CD14-positive monocyte (primary cell): ENCODE results near the gene SETBP1. TPM values are rescaled to one million over a fixed set of nuclear protein-coding genes. Genes with fewer than 3 reads are reported as not detected.

Experiments
- DNase-seq, 3 donors: peaks; one replicate each; pipeline ENCODE4 v3.0.0-alpha.2; 2011 to 2022
- H2AFZ ChIP-seq: 2 replicates; pipeline ENCODE4 v1.6.0; 2012; ENCODE audit warnings: mild to moderate bottlenecking, low read depth, low read length, inconsistent platforms; ENCODE audit not compliant: insufficient read depth, poor library complexity, severe bottlenecking
- H3K27ac ChIP-seq, 2 donors: 1 replicate in 1 of 2; 2 replicates in 1 of 2; pipeline ENCODE4 v1.5.1; 2012 to 2013; ENCODE audit warnings: low read length in 2 of 2, control low read depth in 1 of 2, inconsistent platforms in 1 of 2, low read depth in 1 of 2, mild to moderate bottlenecking in 1 of 2
- H3K27me3 ChIP-seq, 2 donors: one replicate each; pipeline versions ENCODE4 v1.6.0 to v1.6.1; 2011 to 2013; ENCODE audit warnings: low read length in 2 of 2; ENCODE audit not compliant: control insufficient read depth in 2 of 2, insufficient read depth in 2 of 2
- H3K36me3 ChIP-seq, 2 donors: replicated peaks in 1 of 2; 1 replicate in 1 of 2; 2 replicates in 1 of 2; pipeline versions ENCODE4 v1.5.1 to v1.6.1; 2012 to 2013; ENCODE audit warnings: low read length in 2 of 2, control low read depth in 1 of 2, inconsistent platforms in 1 of 2, mild to moderate bottlenecking in 1 of 2; ENCODE audit not compliant: insufficient read depth in 2 of 2, control insufficient read depth in 1 of 2
- H3K4me1 ChIP-seq, 2 donors: 1 replicate in 1 of 2; 2 replicates in 1 of 2; pipeline versions ENCODE4 v1.5.1 to v1.6.1; 2012 to 2013; ENCODE audit warnings: low read length in 2 of 2, control low read depth in 1 of 2, inconsistent platforms in 1 of 2, mild to moderate bottlenecking in 1 of 2, moderate library complexity in 1 of 2; ENCODE audit not compliant: insufficient read depth in 2 of 2, control insufficient read depth in 1 of 2
- H3K4me2 ChIP-seq: replicated peaks from 2 replicates; pipeline ENCODE3; 2012; ENCODE audit warnings: low read length, moderate library complexity, mild to moderate bottlenecking; ENCODE audit not compliant: poor library complexity, severe bottlenecking; ENCODE audit errors: extremely low read depth
- H3K4me3 ChIP-seq, 3 experiments: fragments of 200-600 bp in 1 of 3; sonication (generic) in 1 of 3; replicated peaks in 1 of 3; 1 replicate in 2 of 3; 2 replicates in 1 of 3; pipeline ENCODE4 v1.5.1; 2011 to 2013; ENCODE audit warnings: low read length in 3 of 3, mild to moderate bottlenecking in 3 of 3, control low read depth in 2 of 3, low read depth in 2 of 3, inconsistent platforms in 1 of 3, moderate library complexity in 1 of 3
- H3K79me2 ChIP-seq: 2 replicates; pipeline ENCODE4 v1.6.0; 2012; ENCODE audit warnings: mild to moderate bottlenecking, control low read depth, inconsistent platforms, low read length, moderate library complexity; ENCODE audit not compliant: insufficient read depth
- H3K9ac ChIP-seq: 2 replicates; pipeline ENCODE4 v1.6.0; 2017; ENCODE audit warnings: low read length, mild to moderate bottlenecking; ENCODE audit not compliant: insufficient read depth, poor library complexity, severe bottlenecking
- H3K9me3 ChIP-seq, 2 donors: replicated peaks in 1 of 2; 1 replicate in 1 of 2; 2 replicates in 1 of 2; pipeline versions ENCODE4 v1.5.1 to v1.6.1; 2012 to 2013; ENCODE audit warnings: low read length in 2 of 2, control low read depth in 1 of 2; ENCODE audit not compliant: control insufficient read depth in 1 of 2, insufficient read depth in 1 of 2
- H4K20me1 ChIP-seq: 2 replicates; pipeline ENCODE4 v1.6.0; 2012; ENCODE audit warnings: mild to moderate bottlenecking, low read length, control low read depth, moderate library complexity; ENCODE audit not compliant: insufficient read depth
- H3K27ac Mint-ChIP-seq, 7 donors: one replicate each; pipeline ENCODE4 v1.8.0; 2020; ENCODE audit warnings: mild to moderate bottlenecking in 7 of 7, mixed read lengths in 7 of 7, moderate library complexity in 6 of 7, inconsistent platforms in 2 of 7
- H3K27me3 Mint-ChIP-seq, 3 donors: one replicate each; pipeline ENCODE4 v1.8.0; 2021 to 2022; ENCODE audit warnings: low read depth in 3 of 3, mild to moderate bottlenecking in 3 of 3, mixed read lengths in 3 of 3, moderate library complexity in 3 of 3, inconsistent platforms in 1 of 3
- H3K36me3 Mint-ChIP-seq, 2 donors: one replicate each; pipeline ENCODE4 v1.8.0; 2020; ENCODE audit warnings: mixed read lengths in 2 of 2, inconsistent platforms in 1 of 2, mild to moderate bottlenecking in 1 of 2
- H3K4me1 Mint-ChIP-seq: one replicate; pipeline ENCODE4 v1.8.0; 2020; ENCODE audit warnings: mild to moderate bottlenecking, mixed read lengths
- H3K4me3 Mint-ChIP-seq, 2 donors: one replicate each; pipeline ENCODE4 v1.8.0; 2020; ENCODE audit warnings: mild to moderate bottlenecking in 2 of 2, mixed read lengths in 2 of 2, moderate library complexity in 1 of 2
- H3K9me3 Mint-ChIP-seq, 7 donors: one replicate each; pipeline ENCODE4 v1.8.0; 2020 to 2022; ENCODE audit warnings: mixed read lengths in 7 of 7, mild to moderate bottlenecking in 6 of 7, moderate library complexity in 6 of 7, inconsistent platforms in 2 of 7
- WGBS: methylation state at CpG from one replicate; pipeline ENCODE4 v1.1.5; 2013; ENCODE audit warnings: missing lambda C conversion rate; ENCODE audit not compliant: insufficient coverage; 5-methylcytosine and 5-hydroxymethylcytosine counted together
- intact Hi-C, 2 donors: fragments of 100-400 bp; cut with micrococcal nuclease; formaldehyde crosslinking; loops; one replicate each; pipeline versions ENCODE4 v1.15.0 to v1.15.1; 2023
- polyA plus RNA-seq, 3 donors: library from polyadenylated mRNA; depleted of rRNA in 1 of 3; unstranded in 2 of 3; stranded (reverse) in 1 of 3; fragments of 300-500 nt in 2 of 3; fragments of >200 nt in 1 of 3; fragmentation: Illumina TruSeq in 2 of 3; gene quantifications; 1 replicate in 2 of 3; 2 replicates in 1 of 3; pipeline ENCODE4 v1.2.3, GENCODE V29; 2012 to 2021
- TF ChIP-seq, protein P1 (sequence below): fragments of 200-600 bp; IDR thresholded peaks from one replicate; pipeline ENCODE4 v1.8.0; 2022; ENCODE audit warnings: antibody characterized with exemption, mild to moderate bottlenecking

The SETBP1 gene
- polyA plus RNA-seq, 3 donors: 0.01 to 1.2 TPM; not detected in 1

- Histone ChIP-seq H3K27ac (no peak overlapping the region), H3K4me3 (no peak overlapping the region), H3K4me1 (peaks cover 35 to 36% of the 10 kb centered on the region in 2 donors), H3K9ac (no peak overlapping the region), H2AFZ (no peak overlapping the region), H4K20me1 (no peaks in the 10 kb centered on the region), H3K36me3 (no peaks in the 10 kb centered on the region), H3K27me3 (no peaks in the 10 kb centered on the region), H3K4me2 (no peak overlapping the region), H3K9me3 (no peaks in the 10 kb centered on the region), H3K79me2 (no peaks in the 10 kb centered on the region)
- Mint-ChIP-seq H3K4me3 (no peak overlapping the region), H3K27me3 (no peaks in the 10 kb centered on the region), H3K36me3 (no peaks in the 10 kb centered on the region), H3K27ac (no peak overlapping the region), H3K4me1 (peaks cover 23% of the 10 kb centered on the region), H3K9me3 (peaks cover 0 to 4% (median 0%) of the 10 kb centered on the region in 7 donors)
- intact Hi-C loops: loop anchor here (10.0 kb wide), 2 partner anchors 56 to 64 kb away; no protein-coding TSS in a partner anchor
- TF ChIP-seq, protein P1, sequence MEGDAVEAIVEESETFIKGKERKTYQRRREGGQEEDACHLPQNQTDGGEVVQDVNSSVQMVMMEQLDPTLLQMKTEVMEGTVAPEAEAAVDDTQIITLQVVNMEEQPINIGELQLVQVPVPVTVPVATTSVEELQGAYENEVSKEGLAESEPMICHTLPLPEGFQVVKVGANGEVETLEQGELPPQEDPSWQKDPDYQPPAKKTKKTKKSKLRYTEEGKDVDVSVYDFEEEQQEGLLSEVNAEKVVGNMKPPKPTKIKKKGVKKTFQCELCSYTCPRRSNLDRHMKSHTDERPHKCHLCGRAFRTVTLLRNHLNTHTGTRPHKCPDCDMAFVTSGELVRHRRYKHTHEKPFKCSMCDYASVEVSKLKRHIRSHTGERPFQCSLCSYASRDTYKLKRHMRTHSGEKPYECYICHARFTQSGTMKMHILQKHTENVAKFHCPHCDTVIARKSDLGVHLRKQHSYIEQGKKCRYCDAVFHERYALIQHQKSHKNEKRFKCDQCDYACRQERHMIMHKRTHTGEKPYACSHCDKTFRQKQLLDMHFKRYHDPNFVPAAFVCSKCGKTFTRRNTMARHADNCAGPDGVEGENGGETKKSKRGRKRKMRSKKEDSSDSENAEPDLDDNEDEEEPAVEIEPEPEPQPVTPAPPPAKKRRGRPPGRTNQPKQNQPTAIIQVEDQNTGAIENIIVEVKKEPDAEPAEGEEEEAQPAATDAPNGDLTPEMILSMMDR: no peak
- WGBS: no CpG with 5 or more reads among the region's 7 CpGs
- no peak for DNase-seq
Measured at GRCh38 chr18:45108754-45109153, 428.1 kb downstream of the SETBP1 start.

DNA sequence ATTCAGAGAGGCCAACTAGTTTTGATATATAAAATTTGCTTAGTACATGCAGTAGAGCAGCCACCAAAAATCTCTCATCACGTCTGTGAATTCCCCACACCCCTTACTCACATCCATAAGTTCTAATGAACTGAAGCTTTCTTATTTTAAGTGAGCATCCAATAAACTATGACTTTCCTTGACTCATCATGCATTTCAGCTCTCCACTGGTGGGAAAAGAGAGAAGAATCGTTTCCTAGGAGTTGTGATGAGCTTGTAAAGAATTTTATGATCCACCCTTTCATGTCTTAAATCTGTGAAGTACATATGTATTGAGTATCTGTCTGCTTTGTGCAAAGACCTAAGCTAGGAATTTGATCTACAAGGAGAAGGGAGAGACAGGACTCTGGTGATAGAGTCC, 428.6 kb downstream of the SETBP1 start:
- Histone ChIP-seq H3K27ac (no peak overlapping the region), H3K9ac (no peak overlapping the region), H3K9me3 (no peaks in the 10 kb centered on the region), H3K4me3 (no peak overlapping the region), H3K4me1 (peaks cover 30 to 31% of the 10 kb centered on the region in 2 donors), H4K20me1 (no peaks in the 10 kb centered on the region), H2AFZ (no peak overlapping the region), H3K79me2 (no peaks in the 10 kb centered on the region), H3K27me3 (no peaks in the 10 kb centered on the region), H3K4me2 (no peak overlapping the region), H3K36me3 (no peaks in the 10 kb centered on the region)
- intact Hi-C loops: loop anchor here (10.0 kb wide), 2 partner anchors 56 to 64 kb away; no protein-coding TSS in a partner anchor
- peaks cover 0 to 4% (median 0%) of the 10 kb centered on the region in 7 donors for H3K9me3 Mint-ChIP-seq
- H3K36me3 Mint-ChIP-seq: no peaks in the 10 kb centered on the region
- H3K4me1 Mint-ChIP-seq: peaks cover 18% of the 10 kb centered on the region
- TF ChIP-seq, protein P1: no peak
- DNase-seq: no peak
- H3K27me3 Mint-ChIP-seq: no peaks in the 10 kb centered on the region
- no CpG with 5 or more reads among the region's 2 CpGs for WGBS
- H3K4me3 Mint-ChIP-seq: no peak overlapping the region
- H3K27ac Mint-ChIP-seq: no peak overlapping the region
